Endometrium (tissue), 2 donors: Measurements from ENCODE around the gene LIX1L.

Experiments used
- FAIRE-seq: peaks from 2 replicates; lab custom pipeline; 2012; peaks lifted over from hg19 to GRCh38; lab: Jason Lieb, UNC
- donor health status: control.
- donor health status: control.

LIX1L gene

GRCh38 chr1:145963265-145964019, 5.6 kb upstream of the LIX1L start:
- no peak for FAIRE-seq

- FAIRE-seq = no peak
Measured at GRCh38 chr1:145962157-145963102, 4.6 kb upstream of the LIX1L start.

GRCh38 chr1:145961425-145962156, 3.8 kb upstream of the LIX1L start:
- FAIRE-seq = no peak

- no peak for FAIRE-seq
Measured at GRCh38 chr1:145961109-145961424, 3.2 kb upstream of the LIX1L start.

- no peak for FAIRE-seq
Measured at GRCh38 chr1:145960468-145961108, 2.8 kb upstream of the LIX1L start.

- no peak for FAIRE-seq
Measured at GRCh38 chr1:145959957-145960467, 2.2 kb upstream of the LIX1L start.

GRCh38 chr1:145959333-145959732, 1.5 kb upstream of the LIX1L start:
- FAIRE-seq = no peak

- FAIRE-seq = no peak
Measured at GRCh38 chr1:145958734-145959133, 917 bp upstream of the LIX1L start.

- no peak for FAIRE-seq
Measured at GRCh38 chr1:145956781-145957442, 905 bp downstream of the LIX1L start.

- no peak for FAIRE-seq
Measured at GRCh38 chr1:145956361-145956760, 1.5 kb downstream of the LIX1L start.

- FAIRE-seq = no peak
Measured at GRCh38 chr1:145955436-145955835, 2.4 kb downstream of the LIX1L start.

GRCh38 chr1:145953861-145954260, 4.0 kb downstream of the LIX1L start:
- no peak for FAIRE-seq

GRCh38 chr1:145952903-145953302, 4.9 kb downstream of the LIX1L start:
- no peak for FAIRE-seq

- FAIRE-seq = no peak
Measured at GRCh38 chr1:145951526-145951925, 6.3 kb downstream of the LIX1L start.

GRCh38 chr1:145949219-145949618, 8.6 kb downstream of the LIX1L start:
- FAIRE-seq = no peak

GRCh38 chr1:145947551-145947950, 10.3 kb downstream of the LIX1L start:
- no peak for FAIRE-seq

- FAIRE-seq = no peak
Measured at GRCh38 chr1:145946477-145946986, 11.3 kb downstream of the LIX1L start.

- no peak for FAIRE-seq
Measured at GRCh38 chr1:145944532-145944931, 13.3 kb downstream of the LIX1L start.

- no peak for FAIRE-seq
Measured at GRCh38 chr1:145942871-145943270, 14.9 kb downstream of the LIX1L start.

GRCh38 chr1:145942405-145942804, 15.4 kb downstream of the LIX1L start:
- no peak for FAIRE-seq

- no peak for FAIRE-seq
Measured at GRCh38 chr1:145937436-145937835, 20.4 kb downstream of the LIX1L start.
